CD4-positive, alpha-beta T cell treated with Interferon gamma for 1 hour (primary cell): ENCODE data around the gene LAG3.

ENCODE experiments used
- DNase-seq: peaks from one replicate; pipeline ENCODE4 v3.0.0-alpha.2; 2020

LAG3 gene

DNA sequence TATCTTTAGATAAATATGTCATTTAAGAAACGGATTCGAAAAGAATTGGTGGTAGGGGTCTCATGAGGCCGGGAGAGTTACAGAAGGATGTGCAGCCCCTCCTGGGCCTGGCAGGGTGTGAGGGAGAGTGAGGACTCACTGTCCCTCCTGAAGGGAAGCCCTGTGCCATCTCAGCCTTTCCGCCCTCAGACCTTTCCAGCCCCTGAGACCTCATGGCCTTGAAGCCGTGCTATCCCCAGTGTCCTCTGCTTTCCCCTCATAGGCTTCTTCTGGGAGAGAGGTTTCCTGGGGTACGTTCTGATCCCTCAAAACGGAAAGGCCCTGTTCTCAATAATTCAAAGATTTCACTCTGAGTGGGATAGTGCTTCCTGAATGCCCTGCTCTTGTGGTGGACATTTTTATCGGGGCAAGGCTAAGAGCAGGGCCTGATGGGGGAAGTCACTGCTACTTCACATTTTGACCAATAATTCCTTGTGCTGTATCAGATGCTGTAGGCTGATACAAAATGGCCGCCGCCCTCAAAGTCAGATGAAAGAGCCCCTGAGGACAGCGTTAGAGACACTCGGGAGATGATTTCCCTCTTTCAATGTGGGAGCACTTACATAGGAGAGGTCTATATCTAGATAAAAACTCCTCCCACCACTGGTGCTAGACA lies 18.3 kb downstream of the LAG3 start:
- no peak for DNase-seq

DNA sequence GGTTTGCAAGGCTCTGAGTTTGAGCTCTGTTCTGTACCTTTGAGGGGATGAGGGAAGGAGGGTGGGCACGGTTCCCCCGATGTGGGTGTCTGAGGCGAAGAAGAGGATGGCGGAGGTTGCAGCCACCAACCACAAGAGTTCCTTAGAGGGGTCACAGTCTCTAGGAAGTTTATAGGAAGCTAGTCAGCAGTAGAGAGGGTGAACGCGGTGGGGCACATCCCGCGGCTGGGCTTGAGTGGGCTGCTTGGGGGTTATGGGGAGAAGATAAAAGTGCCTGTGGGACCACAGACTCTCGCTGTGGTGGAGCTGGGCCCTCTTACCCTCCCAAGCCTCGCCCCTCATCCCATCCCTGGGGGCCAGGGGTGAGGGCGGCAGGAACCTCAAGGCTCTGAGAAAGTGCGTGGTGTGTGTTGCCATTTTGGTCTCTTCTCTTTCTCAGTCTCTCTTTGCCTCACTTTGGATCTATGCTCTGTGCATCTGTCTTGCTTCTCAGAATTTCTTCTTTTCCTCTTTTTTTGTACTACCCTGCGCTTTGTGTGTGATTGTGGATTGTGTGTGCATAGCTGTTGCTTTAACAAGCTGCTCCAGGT lies 19.7 kb downstream of the LAG3 start:
- no peak for DNase-seq

DNA sequence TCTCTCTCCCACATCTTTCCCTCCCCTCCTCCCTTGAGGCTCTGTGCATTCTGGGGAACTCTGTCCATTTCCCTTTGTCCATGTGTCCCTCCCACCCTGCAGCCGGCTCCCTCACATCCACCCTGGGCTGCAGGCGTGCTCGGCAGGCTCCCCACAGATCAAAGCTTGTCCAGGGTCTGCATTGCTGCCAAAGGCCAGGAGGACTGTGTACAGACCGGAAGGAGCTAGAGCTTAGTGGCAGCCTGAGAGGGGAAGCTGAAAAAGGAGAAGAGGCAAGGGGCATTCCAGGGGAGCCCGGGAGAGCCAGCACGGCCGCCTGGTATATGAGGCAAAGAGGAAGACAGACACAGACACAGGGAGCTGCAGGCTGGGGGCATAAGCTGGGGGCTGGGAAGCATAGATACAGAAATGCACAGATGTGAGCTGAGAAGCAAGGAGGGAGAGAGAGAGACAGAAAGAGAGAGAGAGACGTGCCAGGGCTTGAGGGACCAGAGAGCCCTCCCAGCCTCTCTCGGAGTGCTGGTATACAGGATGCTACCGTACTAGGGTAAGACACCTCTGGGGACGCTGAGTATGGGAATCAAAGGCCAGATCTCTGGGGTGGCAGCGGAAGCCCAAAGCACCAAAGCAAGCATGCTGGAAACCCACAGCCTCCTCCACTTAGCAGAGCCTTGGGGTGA lies 20.3 kb downstream of the LAG3 start:
- DNase-seq: peak; percentile 59

DNA sequence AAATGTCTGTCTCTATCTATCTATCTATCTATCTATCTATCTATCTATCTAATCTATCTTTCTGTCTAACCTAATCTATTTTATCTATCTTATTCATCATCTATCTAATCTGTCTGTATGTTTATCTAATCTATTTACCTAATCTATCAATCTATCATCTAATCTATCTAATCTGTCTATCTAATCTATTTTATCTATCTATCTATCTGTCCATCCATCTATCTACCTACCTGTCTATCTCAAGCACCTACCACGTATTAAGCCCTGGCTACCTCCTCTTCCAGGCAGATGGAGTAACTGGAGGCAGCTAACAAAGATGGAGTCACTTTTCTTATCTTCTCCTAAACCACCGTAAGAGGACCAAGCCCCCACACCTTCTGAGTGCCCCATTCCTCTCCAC lies 22.8 kb downstream of the LAG3 start:
- DNase-seq: no peak

DNA sequence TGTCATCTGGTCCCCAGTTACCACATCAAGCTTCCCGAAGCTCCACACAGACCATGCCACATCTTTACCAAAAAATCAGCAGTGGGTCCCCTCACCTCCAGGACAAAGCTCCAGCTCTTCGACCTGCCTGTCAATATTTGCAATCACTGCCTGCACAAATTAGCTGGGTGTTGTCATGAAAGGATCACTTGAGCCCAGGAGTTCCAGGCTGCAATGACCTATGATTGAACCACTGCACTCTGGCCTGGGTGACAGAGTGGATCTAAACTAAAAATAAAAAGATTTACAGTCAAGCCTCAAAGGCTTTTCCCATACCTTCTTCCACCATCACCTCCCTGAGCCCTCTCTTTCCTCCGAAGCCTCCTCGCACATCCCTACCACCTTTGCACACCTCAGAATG lies 24.3 kb downstream of the LAG3 start:
- no peak for DNase-seq

DNA sequence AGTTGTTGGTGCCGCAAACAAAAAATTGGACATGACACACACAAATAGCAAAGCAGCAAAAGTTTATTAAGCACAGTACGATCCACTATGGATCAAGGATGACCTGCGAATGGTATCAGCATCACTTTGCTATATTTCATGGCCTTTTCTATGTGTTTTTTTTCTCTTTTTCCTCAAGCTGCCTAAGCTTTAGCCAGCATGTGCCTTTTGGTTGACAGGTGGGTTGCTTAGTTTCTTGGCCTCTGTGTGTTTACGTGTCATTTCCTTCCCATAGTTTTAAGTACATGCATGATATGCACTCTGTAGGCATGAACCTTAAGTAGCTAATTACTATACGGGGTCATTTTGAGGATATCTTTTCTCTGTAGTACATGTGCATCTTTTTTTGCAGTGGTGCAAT lies 26.8 kb downstream of the LAG3 start:
- DNase-seq: no peak

DNA sequence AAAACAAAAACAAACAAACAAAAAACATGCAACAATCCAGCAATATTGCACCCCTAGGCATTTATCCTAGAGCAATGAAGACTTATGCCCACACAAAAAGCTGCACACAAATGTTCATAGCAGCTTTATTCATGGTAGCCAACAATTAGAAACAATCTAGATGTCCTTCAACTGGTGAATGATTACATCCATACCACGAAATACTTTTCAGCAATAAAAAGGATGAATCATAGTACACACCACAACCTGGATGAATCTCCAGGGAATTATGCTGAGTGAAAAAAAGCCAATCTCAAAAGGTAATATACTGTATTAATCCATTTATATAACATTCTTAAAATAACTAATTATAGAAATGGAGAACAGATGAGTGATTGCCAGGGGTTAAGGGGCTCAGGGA lies 34.9 kb downstream of the LAG3 start:
- DNase-seq: no peak

DNA sequence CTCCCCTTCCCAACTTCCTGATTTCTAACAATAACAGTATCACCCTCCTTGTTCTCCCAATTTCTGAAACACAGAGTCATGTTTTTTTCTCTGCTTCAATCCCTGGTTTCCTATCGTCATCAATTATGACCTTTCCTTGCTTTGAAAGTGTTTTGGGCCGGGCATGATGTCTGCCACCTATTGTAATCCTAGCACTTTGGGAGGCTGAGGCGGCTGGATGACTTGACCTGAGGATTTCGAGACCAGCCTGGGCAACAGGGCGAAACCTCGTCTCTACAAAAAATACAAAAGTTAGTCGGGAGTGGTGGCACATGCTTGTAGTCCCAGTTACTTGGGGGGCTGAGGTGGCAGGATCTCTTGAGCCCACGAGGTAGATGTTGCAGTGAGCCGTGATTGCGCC lies 36.7 kb downstream of the LAG3 start:
- no peak for DNase-seq

DNA sequence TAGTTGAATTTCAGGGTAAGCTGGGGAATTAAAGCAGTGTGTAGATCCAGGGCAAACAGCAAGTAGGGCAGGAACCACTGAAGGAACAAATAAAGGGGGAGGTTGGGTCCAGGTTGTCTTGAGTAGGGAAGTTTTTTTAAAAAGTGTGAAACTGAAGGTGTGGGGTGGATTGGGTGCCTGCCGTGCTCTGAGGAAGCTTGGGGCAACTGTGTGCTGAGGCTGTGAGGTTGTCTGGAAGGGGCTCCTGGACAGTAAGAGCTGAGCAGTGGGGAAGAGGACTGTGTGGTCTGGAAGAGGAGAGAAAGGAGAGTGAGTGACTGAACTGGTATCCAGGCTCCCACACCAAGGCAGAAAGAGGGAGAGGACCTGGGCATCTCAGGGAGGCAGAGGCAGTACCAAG lies 38.4 kb downstream of the LAG3 start:
- no peak for DNase-seq

DNA sequence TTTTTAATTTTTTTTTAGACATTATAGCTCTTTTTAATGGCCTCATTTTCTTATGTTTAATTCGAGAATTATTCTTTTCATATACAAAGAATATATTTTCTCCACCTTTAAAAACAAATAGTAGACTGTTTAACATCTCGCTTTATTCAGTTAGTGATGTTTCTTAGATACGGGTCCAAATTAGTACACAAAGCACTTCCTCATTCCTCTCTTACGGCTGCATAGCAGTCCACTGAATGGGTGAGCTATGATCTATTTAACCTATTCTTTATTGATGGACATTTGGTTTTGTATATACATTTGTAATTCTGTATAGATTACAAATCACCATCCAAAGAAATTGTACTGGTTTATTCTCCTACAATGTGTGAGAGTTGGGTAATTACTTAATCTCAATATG lies 41.0 kb downstream of the LAG3 start:
- DNase-seq: no peak

DNA sequence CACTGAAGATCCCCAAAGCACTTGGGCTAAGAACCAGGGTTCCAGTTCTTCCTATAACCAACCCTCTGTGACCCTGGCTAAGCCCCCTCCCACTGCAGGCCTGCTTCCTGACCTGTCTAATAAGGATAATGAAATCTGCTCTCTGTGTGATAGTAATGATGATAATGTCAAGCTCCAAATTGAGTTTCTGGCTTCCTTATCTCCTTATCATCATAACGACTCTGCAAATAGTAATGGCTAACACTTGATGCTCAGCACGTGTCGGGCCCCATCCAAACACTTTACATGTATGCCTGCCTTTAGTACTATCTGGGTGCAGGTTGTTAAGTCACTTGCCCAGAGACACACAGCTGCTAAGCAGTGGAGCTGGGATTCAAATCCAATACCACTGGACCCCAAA lies 44.3 kb downstream of the LAG3 start:
- DNase-seq: no peak

DNA sequence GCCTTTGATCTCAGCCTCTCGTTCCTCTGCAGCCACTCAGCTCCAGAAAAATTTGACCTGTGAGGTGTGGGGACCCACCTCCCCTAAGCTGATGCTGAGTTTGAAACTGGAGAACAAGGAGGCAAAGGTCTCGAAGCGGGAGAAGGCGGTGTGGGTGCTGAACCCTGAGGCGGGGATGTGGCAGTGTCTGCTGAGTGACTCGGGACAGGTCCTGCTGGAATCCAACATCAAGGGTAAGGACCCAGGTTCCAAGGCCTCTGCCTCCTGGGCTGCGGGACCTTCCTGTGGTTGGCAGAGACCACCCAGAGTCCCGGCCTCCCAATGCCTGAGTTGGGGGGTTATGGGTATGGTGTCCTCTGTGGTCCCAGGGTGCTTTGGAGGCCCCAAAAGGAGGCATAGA lies 44.8 kb downstream of the LAG3 start:
- DNase-seq: no peak

DNA sequence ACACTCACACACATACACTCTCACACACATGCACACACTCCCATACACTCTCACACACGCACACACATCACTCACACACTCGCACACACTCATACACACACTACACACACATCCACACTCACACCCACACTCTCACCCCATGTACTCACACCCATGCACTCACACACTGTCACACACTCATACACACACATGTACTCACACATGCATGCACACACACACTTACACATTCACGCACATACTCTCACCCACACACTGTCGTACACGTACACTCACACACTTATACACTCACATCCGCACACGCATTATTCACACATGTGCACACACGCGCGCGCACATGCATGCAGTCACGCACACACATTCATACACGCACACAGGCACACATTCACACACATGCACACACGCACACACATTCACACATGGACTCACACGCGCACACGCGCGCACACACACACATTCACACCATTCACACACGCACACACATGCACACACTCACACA lies 45.4 kb downstream of the LAG3 start:
- DNase-seq: no peak

DNA sequence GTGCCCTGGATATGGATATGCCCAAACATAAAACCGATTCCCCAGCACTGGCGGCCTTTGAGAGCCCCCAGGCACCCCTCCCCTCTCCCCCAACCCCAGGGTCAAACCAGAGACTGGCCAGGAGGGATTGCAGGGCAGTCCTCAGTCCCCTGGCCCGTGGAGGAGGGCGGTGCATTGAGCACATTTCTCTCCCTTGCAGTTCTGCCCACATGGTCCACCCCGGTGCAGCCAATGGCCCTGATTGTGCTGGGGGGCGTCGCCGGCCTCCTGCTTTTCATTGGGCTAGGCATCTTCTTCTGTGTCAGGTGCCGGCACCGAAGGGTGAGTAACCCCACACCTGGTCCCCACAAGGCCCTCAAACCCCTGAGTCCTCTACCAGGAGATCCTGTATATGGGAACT lies 45.9 kb downstream of the LAG3 start:
- DNase-seq: no peak

DNA sequence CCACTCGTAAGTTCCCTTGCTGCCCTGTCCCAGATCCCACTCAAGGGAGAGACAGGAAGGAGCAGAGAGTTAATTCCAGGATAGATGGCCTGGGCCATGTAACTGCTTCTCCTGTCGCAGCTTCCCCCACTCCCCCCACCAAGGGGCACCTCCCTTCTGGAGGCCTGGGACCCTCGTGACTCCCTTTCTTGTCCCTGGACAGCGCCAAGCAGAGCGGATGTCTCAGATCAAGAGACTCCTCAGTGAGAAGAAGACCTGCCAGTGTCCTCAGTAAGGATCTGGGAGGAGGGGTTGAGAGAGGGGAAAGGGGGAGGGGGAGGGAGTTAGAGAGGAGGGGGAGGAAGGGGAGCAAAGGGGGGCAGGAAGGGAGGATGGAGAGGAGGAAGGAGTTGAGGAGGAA lies 46.3 kb downstream of the LAG3 start:
- no peak for DNase-seq

DNA sequence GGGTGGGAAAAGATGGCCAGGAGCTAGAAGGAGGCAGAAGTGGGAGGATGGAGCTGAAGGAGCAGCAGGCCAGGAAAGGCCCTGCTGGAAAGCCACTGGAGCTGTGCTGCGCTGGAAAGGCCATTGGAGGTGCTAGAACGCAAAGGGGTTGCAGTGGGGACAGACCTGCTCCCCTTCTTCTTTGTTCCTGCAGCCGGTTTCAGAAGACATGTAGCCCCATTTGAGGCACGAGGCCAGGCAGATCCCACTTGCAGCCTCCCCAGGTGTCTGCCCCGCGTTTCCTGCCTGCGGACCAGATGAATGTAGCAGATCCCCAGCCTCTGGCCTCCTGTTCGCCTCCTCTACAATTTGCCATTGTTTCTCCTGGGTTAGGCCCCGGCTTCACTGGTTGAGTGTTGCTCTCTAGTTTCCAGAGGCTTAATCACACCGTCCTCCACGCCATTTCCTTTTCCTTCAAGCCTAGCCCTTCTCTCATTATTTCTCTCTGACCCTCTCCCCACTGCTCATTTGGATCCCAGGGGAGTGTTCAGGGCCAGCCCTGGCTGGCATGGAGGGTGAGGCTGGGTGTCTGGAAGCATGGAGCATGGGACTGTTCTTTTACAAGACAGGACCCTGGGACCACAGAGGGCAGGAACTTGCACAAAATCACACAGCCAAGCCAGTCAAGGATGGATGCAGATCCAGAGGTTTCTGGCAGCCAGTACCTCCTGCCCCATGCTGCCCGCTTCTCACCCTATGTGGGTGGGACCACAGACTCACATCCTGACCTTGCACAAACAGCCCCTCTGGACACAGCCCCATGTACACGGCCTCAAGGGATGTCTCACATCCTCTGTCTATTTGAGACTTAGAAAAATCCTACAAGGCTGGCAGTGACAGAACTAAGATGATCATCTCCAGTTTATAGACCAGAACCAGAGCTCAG lies 47.0 kb downstream of the LAG3 start:
- no peak for DNase-seq

DNA sequence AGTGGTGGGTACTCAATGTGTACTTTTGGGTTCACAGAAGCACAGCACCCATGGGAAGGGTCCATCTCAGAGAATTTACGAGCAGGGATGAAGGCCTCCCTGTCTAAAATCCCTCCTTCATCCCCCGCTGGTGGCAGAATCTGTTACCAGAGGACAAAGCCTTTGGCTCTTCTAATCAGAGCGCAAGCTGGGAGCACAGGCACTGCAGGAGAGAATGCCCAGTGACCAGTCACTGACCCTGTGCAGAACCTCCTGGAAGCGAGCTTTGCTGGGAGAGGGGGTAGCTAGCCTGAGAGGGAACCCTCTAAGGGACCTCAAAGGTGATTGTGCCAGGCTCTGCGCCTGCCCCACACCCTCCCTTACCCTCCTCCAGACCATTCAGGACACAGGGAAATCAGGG lies 47.8 kb downstream of the LAG3 start:
- DNase-seq: no peak

DNA sequence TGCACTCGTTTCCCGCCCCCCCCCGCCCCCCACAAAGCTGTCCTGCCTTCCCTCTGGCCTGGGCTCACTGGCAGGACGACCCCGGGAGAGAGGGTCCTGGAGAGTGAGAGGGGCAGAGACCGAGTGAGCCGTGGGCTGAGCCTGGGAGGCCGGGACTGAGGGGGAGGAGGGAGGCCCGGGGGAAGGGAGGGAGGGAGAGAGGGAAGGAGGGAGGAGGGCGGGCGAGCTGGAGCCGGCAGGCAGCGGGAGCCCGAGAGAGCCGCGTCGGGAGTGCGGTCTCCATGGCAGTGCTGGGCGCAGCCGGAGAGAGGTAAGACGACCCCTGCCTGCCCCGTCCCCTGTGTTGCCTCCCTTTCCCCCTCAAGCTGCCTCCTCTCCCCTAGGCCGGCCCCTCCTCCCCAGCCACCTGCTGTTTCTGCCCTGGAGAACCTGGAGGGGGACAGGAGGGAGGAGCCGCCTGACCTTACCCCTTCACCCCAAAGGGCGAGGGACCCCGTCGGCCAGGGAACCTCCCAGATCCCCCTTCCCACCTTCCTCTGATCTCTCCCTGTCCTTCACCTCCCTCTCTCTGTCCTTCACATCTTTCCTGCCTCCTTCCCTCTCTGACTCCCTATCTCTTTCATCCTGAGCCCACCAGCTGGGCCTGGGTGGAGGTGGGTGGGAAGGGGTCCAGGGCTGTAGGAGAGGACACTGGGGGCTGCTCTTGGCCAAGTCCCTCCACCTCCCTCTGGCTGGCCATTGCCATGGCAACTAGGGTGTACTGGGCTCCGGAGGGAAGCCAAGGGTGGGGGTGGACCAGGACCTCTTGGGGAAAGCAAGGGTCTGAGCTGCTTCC lies 49.5 kb downstream of the LAG3 start, which contains the start of gene GPR162:
TSS of gene GPR162 (plus strand) at position 231 of the 835 bp plus-strand sequence. CDS start 2,078 bp downstream, outside the sequence.
- peak; percentile 8 for DNase-seq

DNA sequence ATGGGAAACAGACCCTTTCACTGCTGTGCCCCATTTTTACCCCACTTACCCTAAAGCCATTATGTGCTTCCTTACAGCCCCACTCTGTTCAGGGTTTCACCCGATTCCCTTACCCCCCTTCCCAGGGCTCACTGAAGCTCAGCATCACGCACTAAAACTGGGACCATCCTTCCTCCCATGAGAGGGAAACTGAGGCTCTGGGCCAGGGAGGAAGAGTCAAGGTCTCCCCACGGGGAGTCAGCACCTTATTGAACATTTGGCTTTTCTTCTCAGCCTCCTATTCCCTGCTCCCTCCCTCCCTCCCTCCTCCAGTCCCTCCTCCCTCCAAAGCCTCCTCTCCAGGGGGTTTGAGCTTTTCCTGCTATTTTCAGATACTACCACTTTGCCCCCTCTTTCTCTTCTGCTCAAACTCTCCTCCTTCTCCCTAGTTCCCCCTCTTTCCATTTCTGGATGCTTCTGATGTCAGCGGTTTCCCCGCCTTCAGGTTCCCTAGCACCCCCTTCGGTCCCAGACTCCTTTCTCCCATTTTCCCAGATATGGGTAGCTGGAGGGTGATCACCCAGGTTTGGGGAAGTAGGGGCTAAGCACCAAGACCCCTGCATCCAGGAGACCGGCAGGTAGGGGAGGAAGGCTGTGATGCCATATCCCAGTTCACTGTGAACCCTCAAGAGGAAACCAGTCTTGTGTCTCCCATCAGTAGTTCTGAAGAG lies 50.3 kb downstream of the LAG3 start:
- DNase-seq: no peak

DNA sequence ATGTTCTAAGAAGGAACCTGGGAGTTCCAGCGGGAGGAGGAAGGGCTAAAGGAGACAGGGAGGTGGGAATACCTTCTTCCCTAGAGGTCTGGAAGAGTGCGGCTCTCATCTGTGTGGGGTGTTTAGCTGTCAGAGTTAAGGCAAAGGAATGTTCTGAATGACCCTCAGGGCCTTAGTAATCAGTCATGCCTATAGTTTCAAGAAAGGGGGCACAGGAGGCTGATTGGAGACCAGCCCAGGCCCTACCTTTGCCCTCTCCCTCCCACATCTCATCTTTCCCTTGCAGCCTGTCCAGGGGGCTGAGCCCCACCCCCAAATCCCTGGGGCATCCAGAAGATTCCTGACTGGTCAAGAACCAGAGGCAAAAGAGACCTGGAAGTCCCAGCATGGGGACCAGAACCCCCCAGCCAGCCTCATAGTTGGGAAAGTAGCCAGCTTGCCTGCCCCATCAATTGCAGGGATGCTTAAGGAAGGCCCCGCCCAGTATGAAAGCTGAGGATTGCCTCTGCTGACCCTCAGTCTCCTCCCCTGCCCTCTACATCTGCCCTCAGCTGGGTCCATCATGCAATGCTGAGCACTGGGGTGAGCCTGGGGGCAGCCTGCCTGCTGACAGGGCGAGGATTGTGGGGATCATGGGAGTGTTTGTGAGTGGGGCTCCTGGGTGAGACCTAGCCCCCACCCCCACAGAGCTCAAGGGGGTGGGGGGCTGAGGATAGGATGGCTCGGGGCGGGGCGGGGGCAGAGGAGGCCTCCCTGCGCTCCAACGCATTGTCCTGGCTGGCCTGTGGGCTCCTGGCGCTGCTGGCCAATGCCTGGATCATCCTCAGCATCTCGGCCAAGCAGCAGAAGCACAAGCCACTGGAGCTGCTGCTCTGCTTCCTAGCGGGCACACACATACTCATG lies 51.1 kb downstream of the LAG3 start:
- DNase-seq: no peak
